ENCODE results near the gene OR8H1. TPM values are rescaled to one million over a fixed set of nuclear protein-coding genes. Genes with fewer than 3 reads are reported as not detected.

OR8H1 gene
- not detected in 2 replicates for total RNA-seq
- long read RNA-seq, result 0 reads

GRCh38 chr11:56292154-56292553, at the start of gene OR8H1:
Gene OR8H1 (minus strand): TSS chr11:56292254. CDS start chr11:56291062, 1,192 bp downstream.
- H3K9me3 Mint-ChIP-seq, result no peaks in the 10 kb centered on the region
- no peak within 1 kb of the TSS for H3K27ac Mint-ChIP-seq (ENCODE audit: unreplicated experiment)
- no peak for DNase-seq (ENCODE audit: low read depth, low spot score)
- H3K4me3 Mint-ChIP-seq, result no peak within 1 kb of the TSS
- H3K36me3 Mint-ChIP-seq (ENCODE audit: low read depth), result no peaks in the 10 kb centered on the region
- H3K27me3 Mint-ChIP-seq (ENCODE audit: low read depth), result no peaks in the 10 kb centered on the region
- no peaks in the 10 kb centered on the region for H3K4me1 Mint-ChIP-seq
- no peak for TF ChIP-seq CTCF (conservative IDR thresholded peaks at IDR 0.05)

- Mint-ChIP-seq H3K36me3 (ENCODE audit: low read depth) (no peaks in the 10 kb centered on the region), H3K4me1 (no peaks in the 10 kb centered on the region), H3K27me3 (ENCODE audit: low read depth) (no peaks in the 10 kb centered on the region), H3K9me3 (peaks cover 9% of the 10 kb centered on the region), H3K4me3 (no peak overlapping the region), H3K27ac (ENCODE audit: unreplicated experiment) (no peak overlapping the region)
- DNase-seq (ENCODE audit: low read depth, low spot score), result no peak
- TF ChIP-seq CTCF (conservative IDR thresholded peaks at IDR 0.05), result no peak
Observed at GRCh38 chr11:56340289-56340688, 48.2 kb upstream of the OR8H1 start.

GRCh38 chr11:56333156-56333555, 41.1 kb upstream of the OR8H1 start:
- Mint-ChIP-seq H3K36me3 (ENCODE audit: low read depth) (no peaks in the 10 kb centered on the region), H3K4me1 (peaks cover 14% of the 10 kb centered on the region), H3K4me3 (no peak overlapping the region), H3K9me3 (no peaks in the 10 kb centered on the region), H3K27me3 (ENCODE audit: low read depth) (no peaks in the 10 kb centered on the region), H3K27ac (ENCODE audit: unreplicated experiment) (peak overlapping the region; percentile 70)
- no peak for DNase-seq (ENCODE audit: low read depth, low spot score)
- no peak for TF ChIP-seq CTCF (conservative IDR thresholded peaks at IDR 0.05)

DNA sequence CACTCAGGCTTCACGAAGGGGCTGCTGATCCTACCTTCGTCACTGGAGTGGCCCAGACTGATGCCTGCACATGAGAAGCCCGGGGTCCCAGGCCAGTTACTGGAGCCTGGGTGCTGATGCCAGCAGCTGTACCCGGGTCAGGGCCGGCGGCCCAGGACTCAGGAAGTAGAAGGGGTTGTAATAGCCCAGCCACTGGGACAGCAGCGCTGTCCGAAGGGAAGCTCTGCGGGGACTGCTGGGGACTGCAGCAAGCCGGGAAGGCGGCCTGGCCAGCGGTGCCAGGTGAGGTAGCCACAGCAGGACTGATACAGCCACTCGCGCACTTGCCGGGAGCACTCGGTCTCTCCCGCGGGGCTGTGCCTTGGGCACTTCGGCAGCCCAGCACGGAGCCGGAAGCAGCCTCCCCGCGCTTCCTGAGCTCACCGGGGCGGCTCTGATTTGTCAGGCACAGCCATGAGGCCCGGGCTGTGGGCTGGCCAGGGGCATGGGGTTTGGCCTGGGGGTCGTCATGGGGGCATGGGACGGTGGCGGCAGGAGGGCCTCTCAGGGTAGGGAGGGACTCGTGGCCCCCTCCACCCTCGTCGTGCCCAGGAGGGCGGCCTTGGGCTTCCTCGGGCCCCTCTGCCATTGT, 39.9 kb upstream of the OR8H1 start:
- Mint-ChIP-seq H3K4me1 (peaks cover 14% of the 10 kb centered on the region), H3K27me3 (ENCODE audit: low read depth) (no peaks in the 10 kb centered on the region), H3K4me3 (no peak overlapping the region), H3K27ac (ENCODE audit: unreplicated experiment) (no peak overlapping the region), H3K9me3 (no peaks in the 10 kb centered on the region), H3K36me3 (ENCODE audit: low read depth) (no peaks in the 10 kb centered on the region)
- no peak for TF ChIP-seq CTCF (conservative IDR thresholded peaks at IDR 0.05)
- no peak for DNase-seq (ENCODE audit: low read depth, low spot score)

GRCh38 chr11:56314844-56315243, 22.8 kb upstream of the OR8H1 start, which contains the start of gene OR8K3:
Gene OR8K3 (plus strand): TSS chr11:56315144. CDS start chr11:56318307, 3,163 bp downstream.
- Mint-ChIP-seq H3K9me3 (no peaks in the 10 kb centered on the region), H3K27me3 (ENCODE audit: low read depth) (no peaks in the 10 kb centered on the region), H3K27ac (ENCODE audit: unreplicated experiment) (no peak within 1 kb of the TSS), H3K4me1 (no peaks in the 10 kb centered on the region), H3K4me3 (no peak within 1 kb of the TSS), H3K36me3 (ENCODE audit: low read depth) (no peaks in the 10 kb centered on the region)
- TF ChIP-seq CTCF (conservative IDR thresholded peaks at IDR 0.05), result no peak
- DNase-seq (ENCODE audit: low read depth, low spot score), result no peak
